ENCODE data around the gene ZSWIM6.

ZSWIM6 gene

DNA sequence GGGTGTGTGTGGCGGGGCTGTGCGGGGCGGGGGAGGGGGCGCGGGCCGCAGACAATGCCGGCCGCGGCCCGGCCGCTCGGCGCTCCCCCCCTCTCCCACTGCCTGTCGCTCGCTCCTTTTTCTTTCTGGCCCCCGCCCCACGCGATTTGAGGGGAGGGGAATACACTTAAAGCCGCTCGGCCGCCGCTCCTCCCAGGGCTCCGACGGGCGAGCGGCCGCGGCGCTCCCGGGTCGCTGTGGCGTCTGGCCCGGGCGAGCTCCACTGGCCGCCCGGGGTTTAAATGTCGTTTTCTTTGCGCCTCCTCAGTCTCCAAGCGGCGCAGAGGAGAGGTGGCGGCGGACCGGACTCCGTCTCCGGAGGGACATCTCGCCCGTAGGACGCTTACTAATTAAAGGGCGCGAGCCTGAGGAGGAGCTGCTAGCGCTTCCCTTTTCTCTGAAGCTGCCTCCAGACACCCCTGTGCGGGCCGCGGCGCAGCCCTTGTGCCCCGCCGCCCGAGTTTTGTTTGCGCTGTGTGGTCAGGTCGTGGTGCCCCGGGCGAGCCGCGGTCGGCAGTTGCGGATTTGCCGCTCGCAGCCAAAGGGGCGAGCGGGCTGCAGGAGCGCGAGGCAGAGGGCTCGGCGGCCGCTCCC, 1.4 kb downstream of the ZSWIM6 start:
- DNase-seq, result peak; percentile 18

DNA sequence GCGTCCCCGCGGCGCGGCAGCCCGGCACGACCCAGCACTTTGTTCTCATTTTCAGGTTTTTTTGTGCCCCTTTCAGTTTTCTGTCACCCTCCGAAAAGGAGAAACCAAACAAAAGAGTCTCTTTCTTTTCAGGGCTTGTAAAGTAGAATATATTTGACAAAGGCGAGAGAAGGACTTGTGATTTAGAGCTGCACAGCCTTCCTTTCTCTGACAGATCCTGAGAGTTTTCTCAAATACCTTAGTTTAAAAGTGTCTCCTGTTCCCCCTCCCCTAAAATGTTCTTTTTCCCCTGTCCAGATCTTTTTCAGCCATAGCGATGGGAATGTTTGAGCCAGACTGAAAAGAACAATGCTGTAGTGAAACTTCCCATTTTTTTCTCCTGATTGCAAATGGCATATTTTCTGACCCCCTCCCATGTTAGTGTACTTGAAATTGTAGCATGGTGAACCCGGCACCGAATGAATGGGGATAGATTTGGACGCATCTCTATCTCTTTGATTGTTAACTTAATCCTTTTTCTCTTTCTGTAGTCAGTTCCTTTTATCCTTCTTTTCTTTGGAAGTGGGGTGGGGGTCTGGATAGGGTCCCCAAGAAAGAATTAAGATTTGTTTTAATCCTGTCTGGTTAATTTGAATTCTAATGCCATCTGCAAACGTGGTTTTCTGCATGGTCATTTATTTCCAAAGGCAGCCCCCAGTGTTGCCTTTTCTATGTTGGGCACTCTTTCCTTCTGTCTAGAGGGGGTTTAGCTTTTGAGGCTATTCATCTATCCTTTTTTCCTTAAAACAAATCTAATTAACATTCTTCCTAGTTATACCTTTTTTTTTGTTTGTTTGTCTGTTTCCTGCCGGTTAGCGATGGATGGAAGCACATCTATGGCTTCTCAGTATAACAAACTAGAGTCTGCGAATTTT, 2.2 kb downstream of the ZSWIM6 start:
- DNase-seq, result no peak

DNA sequence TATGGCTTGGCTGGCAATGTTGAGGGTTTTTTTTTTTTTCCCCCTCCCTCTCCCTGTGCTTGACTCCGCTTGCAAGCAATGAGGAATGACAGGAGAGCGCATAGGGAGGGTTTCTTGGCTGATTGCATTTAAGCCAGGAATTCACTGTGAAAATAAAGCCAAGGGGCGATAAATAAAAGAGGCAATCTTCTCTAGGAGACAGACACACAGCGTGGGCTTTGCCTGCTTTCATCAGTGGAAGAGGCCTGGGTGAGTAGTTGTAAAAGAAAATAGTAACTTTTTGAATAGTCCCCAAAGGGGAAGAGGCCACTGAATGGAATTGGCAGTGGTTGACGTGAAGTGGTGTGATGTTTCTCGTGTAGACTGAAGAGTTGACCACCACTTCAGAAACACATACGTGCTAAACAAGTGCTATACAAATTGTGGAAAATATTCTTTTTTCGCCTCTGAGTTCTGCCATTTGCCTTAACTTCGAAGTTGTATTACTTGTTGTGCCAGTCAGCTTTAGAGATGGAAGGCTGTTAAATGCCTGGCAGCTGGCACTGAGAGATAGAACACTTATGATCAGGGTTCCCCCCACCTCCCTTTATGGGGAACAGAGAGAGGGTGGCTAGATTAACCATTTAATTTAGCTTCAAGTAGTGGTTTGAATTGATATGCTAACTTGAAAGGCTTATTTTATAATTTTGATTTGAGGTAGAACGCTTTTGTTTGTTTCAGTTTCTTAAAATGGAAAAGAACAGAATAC, 3.0 kb downstream of the ZSWIM6 start:
- DNase-seq, result no peak

DNA sequence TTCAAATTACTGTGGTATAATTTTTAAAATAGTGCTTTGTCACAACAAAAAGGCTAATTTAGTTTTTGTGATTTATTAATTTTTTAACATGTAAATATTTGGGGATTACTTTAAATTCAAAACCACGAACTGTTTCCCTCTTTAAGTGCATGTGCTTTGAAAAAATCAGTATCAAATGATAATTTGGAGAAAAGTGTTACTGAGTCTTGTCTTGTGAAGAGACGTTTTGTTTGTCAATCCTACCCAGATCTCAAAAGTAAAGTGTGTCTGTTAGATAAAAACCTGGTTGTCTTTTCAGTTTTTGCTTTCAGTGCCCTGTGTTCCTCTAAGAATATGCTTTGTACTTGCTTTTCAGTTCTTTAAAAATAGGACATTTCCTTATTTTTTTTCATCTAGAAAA, 7.7 kb downstream of the ZSWIM6 start:
- DNase-seq, result no peak

DNA sequence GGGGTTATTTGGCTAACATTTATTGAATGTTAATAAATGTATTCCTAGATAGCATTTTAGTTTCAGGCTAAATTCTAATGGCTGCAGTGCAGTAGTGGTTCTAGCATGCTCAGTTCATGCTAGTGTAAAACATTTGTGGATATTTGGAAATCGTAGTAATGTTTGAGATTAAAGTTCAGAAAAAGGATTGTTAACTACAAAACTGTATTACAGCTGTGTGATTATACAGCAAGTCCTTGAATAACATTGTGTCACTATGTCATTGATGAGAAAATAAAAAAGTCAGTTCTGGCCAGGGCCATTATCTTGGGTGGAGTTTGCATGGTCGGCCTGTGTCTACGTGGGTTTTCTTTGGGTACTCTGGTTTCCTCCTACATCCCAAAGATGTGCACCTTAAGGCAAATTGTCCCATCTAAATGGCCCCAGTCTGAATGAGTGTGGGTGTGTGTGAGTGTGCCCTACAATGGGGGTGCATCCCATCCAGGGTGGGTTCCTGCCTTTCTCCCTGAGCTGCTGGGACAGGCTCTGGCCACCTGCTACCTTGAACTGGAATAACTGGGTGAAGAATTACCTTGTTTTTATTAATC, 8.8 kb downstream of the ZSWIM6 start:
- no peak for DNase-seq

DNA sequence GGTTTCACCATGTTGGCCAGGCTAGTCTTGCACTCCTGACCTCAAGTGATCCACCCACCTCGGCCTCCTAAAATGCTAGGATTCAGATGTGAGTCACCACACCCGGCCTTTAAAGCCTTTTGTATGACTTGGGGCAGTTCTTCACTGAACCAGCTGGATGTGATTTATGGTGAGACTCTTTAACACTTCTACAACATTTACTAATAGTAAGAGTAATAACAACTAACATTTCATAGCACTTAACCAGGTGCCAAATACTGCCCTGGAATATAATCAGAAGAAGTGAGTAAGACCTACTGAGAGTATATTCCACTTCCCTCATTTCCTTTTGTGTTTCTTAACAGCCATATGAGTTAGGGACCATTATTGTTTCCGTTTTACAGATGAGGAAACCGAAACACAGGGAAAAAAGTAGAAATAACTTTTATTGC, 10.0 kb downstream of the ZSWIM6 start:
- DNase-seq, result no peak

DNA sequence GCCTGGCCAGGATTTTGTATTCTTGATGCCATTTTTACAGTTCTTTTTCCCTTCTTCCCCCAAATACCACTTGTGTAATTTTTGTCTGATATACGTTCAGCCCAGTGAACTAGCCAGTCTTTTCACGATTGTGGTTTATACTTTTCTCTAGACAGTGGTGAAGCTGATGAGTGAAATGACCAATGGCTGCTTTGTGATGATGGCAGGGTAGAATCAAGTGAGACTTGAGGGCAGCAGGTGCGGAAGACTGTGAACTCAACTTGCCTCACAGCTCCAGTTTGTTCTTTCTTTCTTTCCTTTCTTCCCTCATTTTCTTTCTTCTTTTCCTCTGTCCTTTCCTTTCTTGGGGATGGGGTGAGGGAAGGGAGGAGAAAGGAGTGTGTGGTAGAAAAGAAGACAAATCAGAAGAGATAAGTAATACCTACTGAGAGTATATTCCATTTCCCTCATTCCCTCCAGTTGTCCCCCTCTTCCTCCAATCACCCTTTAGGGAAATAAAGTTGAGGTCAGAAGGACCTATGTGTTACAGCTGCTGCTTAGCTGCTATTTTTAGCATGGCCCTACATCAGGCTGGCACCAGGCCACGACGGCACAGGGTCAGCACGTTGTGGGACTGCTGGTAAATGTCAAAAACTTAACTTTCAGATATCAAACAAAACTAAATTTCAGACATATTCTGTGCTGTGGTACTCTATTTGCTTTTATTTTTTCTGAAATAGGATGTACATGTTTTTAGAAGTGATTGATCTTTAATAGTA, 12.3 kb downstream of the ZSWIM6 start:
- no peak for DNase-seq

DNA sequence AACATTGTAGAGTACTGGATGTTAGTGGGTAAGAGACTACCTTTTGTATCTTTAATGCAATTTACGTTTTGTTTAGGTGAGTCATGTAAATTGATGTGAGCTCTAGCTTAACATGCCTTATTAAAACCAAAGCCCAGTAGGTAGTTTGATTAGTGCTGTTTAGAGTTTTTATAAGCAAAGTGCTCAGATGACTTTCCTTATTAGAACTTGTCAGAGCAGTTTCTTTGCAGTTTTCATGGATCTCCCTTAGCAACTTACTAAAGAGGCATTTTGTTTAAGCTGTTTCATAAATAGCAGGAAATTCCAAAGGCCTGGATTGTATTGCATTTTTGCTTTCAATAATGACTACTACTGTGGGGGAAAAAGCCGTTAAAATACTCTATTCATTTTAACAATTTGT, 14.5 kb downstream of the ZSWIM6 start:
- no peak for DNase-seq

DNA sequence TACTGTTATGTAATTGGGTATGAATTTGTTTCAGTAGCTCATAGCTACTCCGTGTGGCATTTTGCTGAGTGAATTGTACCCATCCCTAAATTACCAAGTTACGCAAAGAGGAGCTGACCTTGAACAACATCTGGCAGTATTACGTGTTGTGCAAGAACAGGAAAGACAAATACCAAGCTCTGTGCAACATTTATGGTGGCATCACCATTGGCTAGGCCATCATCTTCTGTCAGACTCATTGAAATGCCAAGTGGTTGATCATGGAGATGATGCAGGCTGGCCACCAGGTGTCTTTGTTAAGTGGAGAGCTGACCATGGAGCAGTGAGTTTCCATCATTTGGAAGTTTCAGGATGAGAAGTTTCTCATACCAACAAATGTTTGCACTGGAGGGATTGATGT, 15.0 kb downstream of the ZSWIM6 start:
- no peak for DNase-seq

DNA sequence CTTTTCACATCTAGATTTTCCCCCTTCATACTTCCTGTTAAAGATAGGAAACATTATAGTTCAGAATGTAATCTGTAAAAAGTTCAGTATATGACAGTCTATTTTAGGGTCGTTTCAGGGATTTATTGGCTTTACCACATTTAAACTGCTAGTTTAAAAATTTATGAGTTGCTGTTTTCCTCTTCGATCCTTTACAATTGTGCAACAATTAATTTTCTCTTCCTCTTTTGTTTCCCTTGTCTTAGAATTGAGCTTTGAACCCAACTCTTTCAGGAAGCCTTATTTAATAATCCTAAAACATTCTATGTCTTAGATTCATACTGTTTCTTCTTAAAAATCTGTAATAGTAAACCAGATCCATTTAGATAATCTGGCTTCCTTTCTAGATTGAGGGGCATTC, 16.4 kb downstream of the ZSWIM6 start:
- no peak for DNase-seq

DNA sequence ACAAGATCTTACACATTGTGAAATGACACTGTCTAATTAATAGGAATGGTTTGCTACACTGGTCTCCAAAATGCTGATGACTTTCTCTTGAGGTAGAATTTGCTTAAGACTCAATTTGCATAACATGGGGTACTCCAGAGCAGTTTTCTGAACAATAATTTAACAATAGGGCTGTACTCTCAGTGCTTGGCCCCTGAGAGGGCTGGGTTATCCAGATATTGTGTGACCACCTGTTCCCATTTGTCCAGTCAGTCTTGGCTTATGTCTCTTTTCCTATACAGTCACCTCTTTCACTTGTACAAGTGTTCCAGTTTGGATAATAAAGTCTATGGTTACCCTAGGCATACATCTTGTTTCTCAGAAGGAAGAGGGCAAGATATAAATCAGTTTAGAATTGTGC, 17.9 kb downstream of the ZSWIM6 start:
- DNase-seq, result no peak

DNA sequence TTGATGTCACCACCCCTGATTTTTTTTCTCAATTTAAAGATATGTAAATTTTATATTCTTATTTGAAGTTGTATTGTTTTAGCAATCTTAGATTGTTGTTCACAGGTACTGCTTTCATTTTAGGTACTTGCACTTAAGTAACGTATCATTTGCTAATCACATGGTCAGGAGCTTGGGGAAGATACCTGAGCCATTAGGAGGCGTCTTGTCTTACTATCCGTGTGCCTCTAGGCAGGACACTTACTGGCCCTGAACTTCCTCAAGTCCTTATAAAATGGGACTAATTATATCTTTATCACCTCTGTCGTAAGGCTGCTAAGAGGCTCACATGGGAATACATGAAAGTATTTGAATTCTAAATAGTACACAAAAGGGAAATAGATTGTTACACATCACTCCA, 18.5 kb downstream of the ZSWIM6 start:
- DNase-seq, result no peak

DNA sequence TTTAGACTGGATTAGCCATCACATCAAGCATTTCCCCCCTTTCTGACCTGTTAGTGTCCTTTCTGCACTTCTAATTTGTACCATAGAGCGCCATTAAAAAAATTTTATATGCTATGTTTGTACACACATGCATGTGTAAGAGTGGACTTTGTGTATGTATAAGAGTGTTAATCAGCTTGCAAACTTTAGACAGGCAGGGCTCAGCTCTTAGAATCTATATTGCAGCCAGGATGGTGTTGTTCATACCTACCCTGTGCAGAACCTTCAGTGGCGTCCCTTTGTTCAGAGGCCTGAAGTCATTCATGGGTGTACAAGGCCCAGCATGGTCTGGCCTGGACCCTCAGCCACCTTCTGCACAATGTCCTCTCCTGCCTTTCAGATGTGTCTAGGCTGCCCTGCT, 19.7 kb downstream of the ZSWIM6 start:
- DNase-seq, result no peak

DNA sequence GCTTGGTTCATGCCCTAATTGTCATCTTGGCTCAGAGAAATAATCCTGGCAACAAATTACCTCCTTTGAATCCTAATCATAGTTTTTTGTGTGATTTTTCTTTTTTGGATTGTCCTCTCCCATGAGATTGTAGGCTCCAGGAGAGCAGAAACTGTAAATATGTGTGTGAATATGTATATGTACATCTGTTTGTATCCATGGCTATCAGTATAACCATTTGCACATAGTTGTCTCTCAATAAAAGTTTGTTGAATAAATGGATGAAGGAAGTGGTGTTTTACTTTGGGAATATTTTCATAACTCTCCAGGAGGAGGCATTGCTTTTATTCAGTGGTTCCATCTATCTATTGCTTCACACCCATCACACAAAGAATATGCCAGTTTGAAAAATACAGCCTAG, 20.1 kb downstream of the ZSWIM6 start:
- DNase-seq, result no peak

DNA sequence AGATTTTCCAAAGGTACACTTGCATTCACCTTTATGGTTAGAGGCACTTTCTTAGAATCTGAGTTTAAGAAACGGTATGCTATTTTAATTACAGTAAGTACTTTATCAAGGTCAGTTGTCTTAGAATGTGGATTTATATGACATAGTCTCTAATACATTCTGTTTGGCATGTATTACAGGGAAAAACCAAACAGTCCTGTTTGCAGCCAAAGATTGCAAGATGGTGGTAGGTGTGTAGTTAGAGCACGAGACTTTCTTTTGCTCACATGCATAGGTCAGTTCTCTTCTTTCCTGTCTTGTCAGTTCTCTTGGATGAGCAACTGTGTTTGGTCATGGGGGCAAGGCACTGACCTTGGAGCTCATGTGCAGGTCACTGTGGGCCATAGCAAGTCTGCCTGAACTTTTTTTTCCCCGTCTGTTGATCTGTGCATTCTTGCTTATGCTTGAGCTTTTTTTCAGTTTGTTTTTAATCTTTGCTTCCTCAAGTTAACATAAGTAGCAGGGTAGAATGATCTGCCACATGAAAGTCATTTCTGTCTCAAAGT, 20.6 kb downstream of the ZSWIM6 start:
- no peak for DNase-seq

DNA sequence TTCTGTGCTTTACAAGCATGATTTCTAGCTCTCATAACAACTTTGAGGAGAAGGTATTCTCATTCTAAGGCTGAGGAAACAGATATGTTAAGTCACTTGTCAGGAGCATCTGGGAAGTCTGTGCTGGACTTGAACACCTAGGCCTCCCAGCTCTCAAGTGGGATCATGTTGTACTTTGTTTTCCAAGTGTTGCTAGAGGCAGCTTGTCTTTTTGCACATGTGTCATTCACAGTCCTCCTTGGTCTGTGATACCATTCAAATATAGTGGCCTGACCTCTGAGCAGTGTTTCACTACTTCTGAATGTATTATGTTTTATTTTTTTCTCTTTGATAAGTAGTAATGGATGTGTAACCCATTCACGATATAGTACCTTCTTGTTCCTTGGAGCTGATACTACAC, 21.2 kb downstream of the ZSWIM6 start:
- no peak for DNase-seq

DNA sequence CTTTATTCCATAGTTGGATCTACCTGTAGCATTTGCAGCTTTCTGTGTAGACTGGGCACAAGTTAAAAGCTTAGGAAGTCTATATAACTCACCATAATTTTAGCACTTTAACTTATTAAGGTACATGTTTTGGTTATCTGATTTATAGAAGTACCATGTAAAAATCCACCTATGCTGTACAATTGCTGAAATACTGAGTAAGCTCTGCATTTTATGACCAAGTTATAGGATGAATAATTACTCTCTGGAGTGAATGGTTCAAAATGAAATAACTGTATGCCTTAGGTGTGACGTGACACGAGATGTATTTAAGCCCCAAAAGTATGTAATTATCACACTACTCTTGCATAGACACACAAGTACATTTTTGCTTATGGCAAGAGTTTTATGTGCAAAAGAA, 22.1 kb downstream of the ZSWIM6 start:
- no peak for DNase-seq

DNA sequence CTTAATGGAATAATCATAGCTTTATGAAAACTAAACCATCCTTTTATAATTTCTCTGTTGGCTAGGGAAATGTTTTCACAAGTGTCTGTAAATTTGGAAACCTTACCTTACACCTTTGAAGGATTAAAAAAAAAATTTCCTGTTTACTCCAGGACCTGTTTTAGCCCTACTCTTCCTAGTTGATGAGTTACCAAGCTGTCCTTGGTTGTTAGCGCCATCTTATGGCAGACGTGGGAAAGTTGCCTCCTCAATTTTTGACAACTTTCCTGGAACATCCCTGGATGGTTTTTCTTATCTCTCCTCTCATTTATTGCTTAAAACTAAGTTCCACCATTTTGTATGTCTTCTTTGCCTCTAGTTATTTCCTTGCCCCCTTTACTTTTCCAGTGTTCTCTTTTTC, 25.7 kb downstream of the ZSWIM6 start:
- peak; percentile 12 for DNase-seq

DNA sequence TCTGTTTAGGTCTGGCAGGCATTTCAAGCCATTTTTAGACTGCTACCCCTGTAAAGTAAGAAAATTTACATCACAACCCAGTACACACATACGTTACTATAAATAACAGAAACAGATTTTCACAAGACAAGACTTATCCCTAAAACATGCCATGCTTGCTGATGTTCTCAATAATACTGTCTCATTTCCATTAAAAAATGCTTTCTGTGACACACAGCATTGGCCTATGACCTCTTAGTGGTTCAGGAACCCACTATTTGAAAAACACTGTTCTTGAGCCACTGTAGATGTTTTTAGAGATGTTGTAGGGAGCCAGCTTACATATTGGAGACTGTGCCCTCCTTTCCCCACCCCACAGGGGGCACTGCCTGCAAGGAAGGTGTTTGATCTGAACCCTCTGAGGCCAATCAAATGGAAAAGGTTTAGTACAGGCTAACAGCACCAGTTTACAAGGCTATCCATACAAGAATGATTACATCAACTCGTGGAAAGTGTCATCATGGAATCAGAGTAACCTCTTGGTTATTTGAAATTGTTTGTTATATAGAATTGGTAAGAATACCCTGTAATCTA, 30.8 kb downstream of the ZSWIM6 start:
- DNase-seq, result peak; percentile 2

DNA sequence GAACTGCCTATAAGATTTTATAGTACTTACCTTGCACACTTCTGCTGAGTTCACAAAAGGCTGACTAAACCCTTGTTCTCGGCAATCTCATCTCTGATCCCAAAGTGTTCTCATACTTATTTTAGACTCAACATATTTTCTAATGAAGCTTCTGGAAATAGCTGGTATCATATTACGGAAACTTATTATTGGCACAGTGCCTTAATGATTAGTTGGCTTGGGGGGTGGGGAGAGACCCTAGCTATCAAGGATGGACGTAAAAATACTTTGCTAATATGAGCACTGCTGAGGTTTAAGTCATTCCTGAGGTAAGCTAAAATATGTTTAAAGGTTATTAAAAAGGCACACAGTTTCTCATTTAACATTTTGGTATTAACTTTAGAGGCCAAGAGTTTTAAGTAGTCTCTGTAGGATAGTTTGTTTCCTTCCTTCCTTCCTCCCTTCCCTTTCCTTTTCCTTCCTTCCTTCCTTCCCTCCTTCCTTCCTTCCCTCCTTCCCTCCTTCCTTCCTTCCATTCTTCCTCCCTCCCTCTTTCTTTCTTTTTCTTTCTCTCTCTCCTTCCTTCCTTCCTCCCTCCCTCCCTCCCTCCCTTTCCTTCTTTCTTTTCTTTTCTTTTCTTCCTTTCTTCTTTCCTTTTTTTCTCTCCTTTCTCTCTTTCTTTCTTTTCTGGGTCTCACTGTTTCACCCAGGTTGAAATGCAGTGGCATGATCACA, 31.5 kb downstream of the ZSWIM6 start:
- DNase-seq, result no peak

All from activated CD4-positive, alpha-beta T cell treated with anti-CD3 and anti-CD28 coated beads, Interleukin-2, Interleukin-6, amounts not matched to agents 100 ng/mL and 50 ng/mL, durations not matched to agents 16 hours and 8 hours (primary cell).